Neural progenitor cell (in vitro differentiated cells): ENCODE data around the gene ZNF831. TPM values are rescaled to one million over a fixed set of nuclear protein-coding genes. Genes with fewer than 3 reads are reported as not detected.
A peak's percentile ranks its signal among the peaks of the same experiment; 100 is the strongest.

Experiments used
- DNase-seq: peaks from one replicate; pipeline ENCODE4 v3.0.0-alpha.2; 2016; ENCODE audit warnings: low spot score
- H2AFZ ChIP-seq: fragments of 200-600 bp; sonication (generic); replicated peaks from 2 replicates; pipeline ENCODE4 v1.6.1; 2016; ENCODE audit warnings: antibody characterized with exemption
- H3F3A ChIP-seq: fragments of 200-600 bp; sonication (generic); 2 replicates; pipeline ENCODE4 v1.6.1; 2016; ENCODE audit warnings: antibody characterized with exemption, low read depth
- H3K27ac ChIP-seq: fragments of 200-600 bp; sonication (generic); 2 replicates; pipeline ENCODE4 v1.5.1; 2016; ENCODE audit warnings: mild to moderate bottlenecking
- H3K27me3 ChIP-seq: fragments of 200-600 bp; sonication (generic); 2 replicates; pipeline ENCODE4 v1.6.1; 2016; ENCODE audit warnings: mild to moderate bottlenecking, moderate library complexity
- H3K36me3 ChIP-seq: fragments of 200-600 bp; sonication (generic); 2 replicates; pipeline ENCODE4 v1.5.1; 2016
- H3K4me1 ChIP-seq: fragments of 200-600 bp; sonication (generic); 2 replicates; pipeline ENCODE4 v1.6.1; 2016; ENCODE audit warnings: mixed run types
- H3K4me2 ChIP-seq: fragments of 200-600 bp; sonication (generic); 2 replicates; pipeline ENCODE4 v1.6.1; 2016
- H3K4me3 ChIP-seq: fragments of 200-600 bp; sonication (generic); 2 replicates; pipeline ENCODE4 v1.5.1; 2016
- H3K79me2 ChIP-seq: fragments of 200-600 bp; sonication (generic); 2 replicates; pipeline ENCODE4 v1.6.1; 2016; ENCODE audit warnings: low read depth
- H3K9ac ChIP-seq: fragments of 200-600 bp; sonication (generic); 2 replicates; pipeline ENCODE4 v1.6.1; 2016
- H3K9me3 ChIP-seq: fragments of 200-600 bp; sonication (generic); 2 replicates; pipeline ENCODE4 v1.5.1; 2016; ENCODE audit warnings: low read depth
- H4K20me1 ChIP-seq: fragments of 200-600 bp; sonication (generic); 2 replicates; pipeline ENCODE4 v1.6.1; 2016; ENCODE audit warnings: low read depth
- H3K27ac Mint-ChIP-seq: 3 replicates; pipeline ENCODE4 v1.8.0; 2021; ENCODE audit warnings: mixed read lengths
- H3K27me3 Mint-ChIP-seq: 2 replicates; pipeline ENCODE4 v1.8.0; 2022; ENCODE audit warnings: low read depth, mild to moderate bottlenecking, inconsistent platforms, moderate library complexity, mixed read lengths; ENCODE audit not compliant: insufficient read depth
- H3K36me3 Mint-ChIP-seq: 3 replicates; pipeline ENCODE4 v1.8.0; 2021; ENCODE audit warnings: mixed read lengths
- H3K4me1 Mint-ChIP-seq: 3 replicates; pipeline ENCODE4 v1.8.0; 2021; ENCODE audit warnings: mixed read lengths
- H3K4me3 Mint-ChIP-seq: 3 replicates; pipeline ENCODE4 v1.8.0; 2021; ENCODE audit warnings: mild to moderate bottlenecking, moderate library complexity, mixed read lengths
- H3K9me3 Mint-ChIP-seq: 3 replicates; pipeline ENCODE4 v1.8.0; 2020; ENCODE audit warnings: mixed read lengths
- EZH2 ChIP-seq: fragments of 200-600 bp; sonication (generic); IDR thresholded peaks from 2 replicates; pipeline ENCODE4 v1.6.1; 2017; ENCODE audit warnings: antibody characterized with exemption, mild to moderate bottlenecking, moderate library complexity
- EZH2phosphoT487 ChIP-seq: fragments of 200-600 bp; sonication (generic); IDR thresholded peaks from 2 replicates; pipeline ENCODE4 v1.6.1; 2017; ENCODE audit warnings: antibody characterized with exemption
- total RNA-seq: library from RNA; depleted of rRNA; stranded (reverse); fragments of >200 nt; gene quantifications from 2 replicates; pipeline ENCODE4 v1.2.3, GENCODE V29; 2015; ENCODE audit warnings: low replicate concordance
- TF ChIP-seq, protein P1 (sequence below): fragments of 200-600 bp; sonication (generic); IDR thresholded peaks from 2 replicates; pipeline ENCODE4 v1.5.1; 2017; ENCODE audit warnings: antibody characterized with exemption, mild to moderate bottlenecking

Gene ZNF831
- total RNA-seq, 1 donor from 2014 or later: not detected

DNA sequence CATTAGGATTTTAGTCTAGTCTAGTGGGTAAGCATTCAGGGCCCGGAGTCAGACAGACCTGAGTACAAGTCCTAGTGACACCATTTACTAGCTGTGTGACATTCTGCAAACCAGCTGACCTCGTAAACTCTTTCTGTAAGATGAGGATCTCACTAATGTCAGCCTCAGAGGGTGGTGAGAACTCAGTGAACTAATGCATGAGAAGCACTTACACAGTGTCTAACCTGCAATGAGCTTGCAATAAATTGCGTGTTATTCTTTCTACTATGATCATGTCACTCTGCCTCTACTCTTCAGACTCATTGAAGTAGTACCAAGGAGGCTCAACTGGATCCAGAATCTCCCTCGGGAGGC lies 41.1 kb upstream of the ZNF831 start:
- no peak for DNase-seq
- H3K9ac ChIP-seq: no peak overlapping the region
- H3K27ac ChIP-seq: peak overlapping the region; percentile 64
- H3K4me1 ChIP-seq: peaks cover 18% of the 10 kb centered on the region
- H3K79me2 ChIP-seq: no peaks in the 10 kb centered on the region
- TF ChIP-seq, protein P1, sequence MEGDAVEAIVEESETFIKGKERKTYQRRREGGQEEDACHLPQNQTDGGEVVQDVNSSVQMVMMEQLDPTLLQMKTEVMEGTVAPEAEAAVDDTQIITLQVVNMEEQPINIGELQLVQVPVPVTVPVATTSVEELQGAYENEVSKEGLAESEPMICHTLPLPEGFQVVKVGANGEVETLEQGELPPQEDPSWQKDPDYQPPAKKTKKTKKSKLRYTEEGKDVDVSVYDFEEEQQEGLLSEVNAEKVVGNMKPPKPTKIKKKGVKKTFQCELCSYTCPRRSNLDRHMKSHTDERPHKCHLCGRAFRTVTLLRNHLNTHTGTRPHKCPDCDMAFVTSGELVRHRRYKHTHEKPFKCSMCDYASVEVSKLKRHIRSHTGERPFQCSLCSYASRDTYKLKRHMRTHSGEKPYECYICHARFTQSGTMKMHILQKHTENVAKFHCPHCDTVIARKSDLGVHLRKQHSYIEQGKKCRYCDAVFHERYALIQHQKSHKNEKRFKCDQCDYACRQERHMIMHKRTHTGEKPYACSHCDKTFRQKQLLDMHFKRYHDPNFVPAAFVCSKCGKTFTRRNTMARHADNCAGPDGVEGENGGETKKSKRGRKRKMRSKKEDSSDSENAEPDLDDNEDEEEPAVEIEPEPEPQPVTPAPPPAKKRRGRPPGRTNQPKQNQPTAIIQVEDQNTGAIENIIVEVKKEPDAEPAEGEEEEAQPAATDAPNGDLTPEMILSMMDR: no peak
- TF ChIP-seq EZH2: no peak
- TF ChIP-seq EZH2phosphoT487: no peak
- no peaks in the 10 kb centered on the region for H4K20me1 ChIP-seq
- H3K4me2 ChIP-seq: peak overlapping the region; percentile 51
- no peak overlapping the region for H2AFZ ChIP-seq
- H3K9me3 Mint-ChIP-seq: peaks cover 32% of the 10 kb centered on the region
- peaks cover 5% of the 10 kb centered on the region for H3K9me3 ChIP-seq
- no peaks in the 10 kb centered on the region for H3K27me3 ChIP-seq
- peaks cover 9% of the 10 kb centered on the region for H3K27me3 Mint-ChIP-seq
- H3K36me3 ChIP-seq: no peaks in the 10 kb centered on the region
- H3K27ac Mint-ChIP-seq: peak overlapping the region; percentile 85
- peak overlapping the region; percentile 44 for H3K4me3 Mint-ChIP-seq
- H3K4me3 ChIP-seq: no peak overlapping the region
- peaks cover 71% of the 10 kb centered on the region for H3K4me1 Mint-ChIP-seq
- peaks cover 16% of the 10 kb centered on the region for H3F3A ChIP-seq
- H3K36me3 Mint-ChIP-seq: peaks cover 11% of the 10 kb centered on the region

DNA sequence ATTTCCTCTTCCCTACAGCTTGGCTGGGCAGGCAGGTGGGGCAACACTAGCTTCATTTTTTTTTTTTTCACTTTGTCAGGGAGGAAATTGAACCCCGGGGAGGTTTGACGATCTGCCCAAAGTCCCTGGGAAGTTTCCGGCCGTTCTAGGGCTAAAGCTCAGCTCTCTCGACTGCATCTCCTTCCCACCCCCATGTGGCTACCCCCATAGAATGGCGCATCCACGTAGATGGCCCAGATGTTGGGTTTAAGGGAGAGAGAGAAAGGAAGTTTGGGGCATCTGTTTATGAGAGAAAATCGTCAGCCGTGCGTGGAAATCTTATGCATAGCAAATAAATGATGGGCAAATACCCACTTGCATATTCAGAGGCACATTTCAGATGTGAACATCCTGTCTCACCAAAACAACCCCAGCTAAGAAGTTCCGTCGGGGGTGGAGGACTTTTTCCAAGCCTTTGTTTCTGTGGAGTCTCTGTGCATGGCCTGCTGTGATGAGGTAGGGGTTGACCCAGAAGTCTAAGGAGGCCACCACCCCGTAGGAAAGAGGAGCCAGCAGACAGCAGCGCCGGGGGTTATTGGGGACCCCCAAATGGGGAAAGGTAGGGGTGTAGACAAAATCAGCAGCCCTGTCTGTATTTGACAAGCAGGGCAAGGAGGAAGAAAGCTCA lies 40.5 kb upstream of the ZNF831 start:
- peaks cover 9% of the 10 kb centered on the region for H3K27me3 Mint-ChIP-seq

DNA sequence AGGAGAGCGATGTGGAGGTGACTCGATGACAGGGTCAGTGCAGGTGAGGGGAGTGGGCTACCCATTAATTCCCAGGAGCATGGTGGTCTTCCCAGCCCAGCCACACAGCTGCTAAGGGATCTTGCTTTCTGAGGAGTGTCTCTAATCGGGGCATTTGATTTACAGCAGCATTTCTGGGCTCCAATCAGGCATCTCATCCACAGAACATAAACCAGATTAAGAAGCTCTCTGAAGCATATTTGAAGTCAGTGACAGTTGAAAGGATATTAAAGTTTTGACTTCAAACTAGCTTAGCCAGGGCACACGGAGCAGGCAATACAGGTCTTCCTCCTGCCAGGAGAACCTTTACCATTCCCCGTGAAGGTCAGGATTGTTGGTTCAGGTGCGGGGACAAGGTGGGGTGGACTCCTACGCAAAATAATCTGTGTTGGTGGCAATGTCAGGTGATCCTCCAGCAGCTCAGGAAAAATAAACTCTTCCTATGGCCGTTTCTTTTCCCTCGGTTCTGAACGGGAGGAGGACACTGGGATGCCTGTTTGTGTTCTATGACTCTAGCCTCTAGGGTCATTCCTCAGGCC lies 39.9 kb upstream of the ZNF831 start:
- Mint-ChIP-seq H3K27ac (peak overlapping the region; percentile 83), H3K4me3 (peak overlapping the region; percentile 54), H3K9me3 (peaks cover 26% of the 10 kb centered on the region), H3K4me1 (peaks cover 62% of the 10 kb centered on the region), H3K36me3 (peaks cover 9% of the 10 kb centered on the region), H3K27me3 (peaks cover 9% of the 10 kb centered on the region)
- peaks cover 18% of the 10 kb centered on the region for H3K4me1 ChIP-seq
- no peak overlapping the region for H2AFZ ChIP-seq
- H3K9me3 ChIP-seq: peaks cover 5% of the 10 kb centered on the region
- no peaks in the 10 kb centered on the region for H3K79me2 ChIP-seq
- H3K27ac ChIP-seq: no peak overlapping the region
- no peak for DNase-seq
- H3K9ac ChIP-seq: no peak overlapping the region
- H4K20me1 ChIP-seq: no peaks in the 10 kb centered on the region
- TF ChIP-seq EZH2: no peak
- TF ChIP-seq, protein P1: no peak
- no peak for TF ChIP-seq EZH2phosphoT487
- H3K36me3 ChIP-seq: no peaks in the 10 kb centered on the region
- no peak overlapping the region for H3K4me2 ChIP-seq
- H3K27me3 ChIP-seq: no peaks in the 10 kb centered on the region
- H3K4me3 ChIP-seq: no peak overlapping the region
- peaks cover 16% of the 10 kb centered on the region for H3F3A ChIP-seq

More for the DNA sequence above, 40.5 kb upstream of the ZNF831 start:
- Histone ChIP-seq H3K4me1 (peaks cover 18% of the 10 kb centered on the region), H3K79me2 (no peaks in the 10 kb centered on the region), H3K9me3 (peaks cover 5% of the 10 kb centered on the region), H3K27ac (no peak overlapping the region), H4K20me1 (no peaks in the 10 kb centered on the region), H3F3A (peaks cover 16% of the 10 kb centered on the region), H3K9ac (no peak overlapping the region), H3K27me3 (no peaks in the 10 kb centered on the region), H3K4me3 (no peak overlapping the region), H3K4me2 (no peak overlapping the region), H2AFZ (no peak overlapping the region), H3K36me3 (no peaks in the 10 kb centered on the region)
- Mint-ChIP-seq H3K27ac (peak overlapping the region; percentile 83), H3K4me1 (peaks cover 65% of the 10 kb centered on the region), H3K36me3 (peaks cover 9% of the 10 kb centered on the region), H3K9me3 (peaks cover 32% of the 10 kb centered on the region), H3K4me3 (peak overlapping the region; percentile 44)
- DNase-seq: no peak
- TF ChIP-seq, protein P1: no peak
- TF ChIP-seq EZH2phosphoT487 (no peak), EZH2 (no peak)
